ENCODE data around the gene C14orf119.

- TF ChIP-seq CTCF (IDR thresholded peaks at IDR 0.05): no peak
- TF ChIP-seq POLR2A (IDR thresholded peaks at IDR 0.05): no peak
These were observed 46.6 kb downstream of the C14orf119 start for GRCh38 chr14:23141706-23142444.
